ENCODE measurements around the gene VPS35L.

The VPS35L gene

GRCh38 chr16:19698480-19699465, 143.3 kb downstream of the VPS35L start:
- DNase-seq (ENCODE audit: low read depth), result no peak
- TF ChIP-seq, protein P1, sequence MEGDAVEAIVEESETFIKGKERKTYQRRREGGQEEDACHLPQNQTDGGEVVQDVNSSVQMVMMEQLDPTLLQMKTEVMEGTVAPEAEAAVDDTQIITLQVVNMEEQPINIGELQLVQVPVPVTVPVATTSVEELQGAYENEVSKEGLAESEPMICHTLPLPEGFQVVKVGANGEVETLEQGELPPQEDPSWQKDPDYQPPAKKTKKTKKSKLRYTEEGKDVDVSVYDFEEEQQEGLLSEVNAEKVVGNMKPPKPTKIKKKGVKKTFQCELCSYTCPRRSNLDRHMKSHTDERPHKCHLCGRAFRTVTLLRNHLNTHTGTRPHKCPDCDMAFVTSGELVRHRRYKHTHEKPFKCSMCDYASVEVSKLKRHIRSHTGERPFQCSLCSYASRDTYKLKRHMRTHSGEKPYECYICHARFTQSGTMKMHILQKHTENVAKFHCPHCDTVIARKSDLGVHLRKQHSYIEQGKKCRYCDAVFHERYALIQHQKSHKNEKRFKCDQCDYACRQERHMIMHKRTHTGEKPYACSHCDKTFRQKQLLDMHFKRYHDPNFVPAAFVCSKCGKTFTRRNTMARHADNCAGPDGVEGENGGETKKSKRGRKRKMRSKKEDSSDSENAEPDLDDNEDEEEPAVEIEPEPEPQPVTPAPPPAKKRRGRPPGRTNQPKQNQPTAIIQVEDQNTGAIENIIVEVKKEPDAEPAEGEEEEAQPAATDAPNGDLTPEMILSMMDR (IDR thresholded peaks at IDR 0.05; ENCODE audit: low read depth, low read length, missing control alignments), result no peak

GRCh38 chr16:19699472-19699871, 144.0 kb downstream of the VPS35L start:
- no peak for DNase-seq (ENCODE audit: low read depth)
- TF ChIP-seq, protein P1 (IDR thresholded peaks at IDR 0.05; ENCODE audit: low read depth, low read length, missing control alignments), result no peak
- H3K4me3 ChIP-seq (ENCODE audit: low read depth, low read length), result no peak overlapping the region

More at GRCh38 chr16:19698480-19699465, 143.3 kb downstream of the VPS35L start:
- H3K4me3 ChIP-seq (ENCODE audit: low read depth, low read length), result no peak overlapping the region

- no peak overlapping the region for H3K4me3 ChIP-seq (ENCODE audit: low read depth, low read length)
- no peak for DNase-seq (ENCODE audit: low read depth)
- TF ChIP-seq, protein P1 (IDR thresholded peaks at IDR 0.05; ENCODE audit: low read depth, low read length, missing control alignments), result no peak
Measured at GRCh38 chr16:19700319-19700781, 144.8 kb downstream of the VPS35L start.

DNA sequence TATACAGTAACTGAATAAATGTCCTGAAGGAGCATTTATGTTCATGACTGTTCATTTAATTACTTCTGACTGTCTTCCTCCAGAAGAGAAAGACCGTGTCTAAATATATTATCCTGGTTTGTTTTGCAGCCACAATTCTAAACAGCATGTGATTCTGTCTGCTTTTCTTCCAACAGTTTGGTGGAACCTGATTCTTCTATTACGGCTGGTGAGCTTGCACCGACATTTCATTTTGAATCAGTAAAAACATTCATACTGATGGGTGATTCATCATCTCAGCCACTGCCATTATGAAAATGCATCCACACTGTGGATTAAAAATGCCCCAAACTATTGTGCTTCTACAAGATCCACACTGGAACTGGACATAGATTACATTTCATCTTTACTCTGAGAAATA, 145.6 kb downstream of the VPS35L start:
- DNase-seq (ENCODE audit: low read depth), result no peak
- H3K4me3 ChIP-seq (ENCODE audit: low read depth, low read length), result no peak overlapping the region
- TF ChIP-seq, protein P1 (IDR thresholded peaks at IDR 0.05; ENCODE audit: low read depth, low read length, missing control alignments), result no peak

GRCh38 chr16:19703172-19703889, 147.8 kb downstream of the VPS35L start:
- no peak overlapping the region for H3K4me3 ChIP-seq (ENCODE audit: low read depth, low read length)
- TF ChIP-seq, protein P1 (IDR thresholded peaks at IDR 0.05; ENCODE audit: low read depth, low read length, missing control alignments), result no peak
- DNase-seq (ENCODE audit: low read depth), result no peak

- DNase-seq (ENCODE audit: low read depth), result no peak
- no peak overlapping the region for H3K4me3 ChIP-seq (ENCODE audit: low read depth, low read length)
- TF ChIP-seq, protein P1 (IDR thresholded peaks at IDR 0.05; ENCODE audit: low read depth, low read length, missing control alignments), result no peak
Measured at GRCh38 chr16:19704321-19705145, 149.0 kb downstream of the VPS35L start.
